Activated gamma-delta T cell treated with anti-CD3 and anti-CD28 coated beads, Interleukin-2, amount 50 U/mL, for 16 hours (primary cell): ENCODE results near the gene CDK5RAP1.
"Not testable (repeated sequence)": the region's sequence is repeated elsewhere in the genome, so short reads cannot be mapped to it uniquely, and the experiment has no call there.

Experiments
- DNase-seq: peaks from one replicate; pipeline ENCODE4 v3.0.0-alpha.2; 2020; ENCODE audit warnings: low read depth

The CDK5RAP1 gene

GRCh38 chr20:33401184-33401920, at the start of gene CDK5RAP1:
CDK5RAP1 (minus strand) TSS chr20:33401519; CDS start chr20:33397064, 4,455 bp downstream.
- DNase-seq = peak; percentile 77

GRCh38 chr20:33450867-33451266, 49.5 kb upstream of the CDK5RAP1 start:
- DNase-seq = no peak

- no peak for DNase-seq
Measured at GRCh38 chr20:33445881-33446625, 44.7 kb upstream of the CDK5RAP1 start.

GRCh38 chr20:33444797-33445560, 43.7 kb upstream of the CDK5RAP1 start:
- DNase-seq = no peak

GRCh38 chr20:33443512-33444239, 42.4 kb upstream of the CDK5RAP1 start, which contains the start of gene SNTA1:
SNTA1 (minus strand) TSS chr20:33443763; CDS start chr20:33443620, 143 bp downstream.
- peak; percentile 78 for DNase-seq

GRCh38 chr20:33443006-33443511, 41.7 kb upstream of the CDK5RAP1 start:
- DNase-seq = no peak

- DNase-seq = no peak
Measured at GRCh38 chr20:33442136-33443005, 41.1 kb upstream of the CDK5RAP1 start.

GRCh38 chr20:33441142-33441955, 40.0 kb upstream of the CDK5RAP1 start:
- no peak for DNase-seq

- DNase-seq = not testable (repeated sequence)
Measured at GRCh38 chr20:33440562-33440961, 39.2 kb upstream of the CDK5RAP1 start.

GRCh38 chr20:33438481-33438880, 37.2 kb upstream of the CDK5RAP1 start:
- DNase-seq = no peak

GRCh38 chr20:33437141-33437911, 36.0 kb upstream of the CDK5RAP1 start:
- no peak for DNase-seq

GRCh38 chr20:33434434-33434833, 33.1 kb upstream of the CDK5RAP1 start:
- DNase-seq = no peak

- DNase-seq = no peak
Measured at GRCh38 chr20:33433465-33434234, 32.3 kb upstream of the CDK5RAP1 start.

GRCh38 chr20:33431797-33432381, 30.6 kb upstream of the CDK5RAP1 start:
- no peak for DNase-seq

- DNase-seq = not testable (repeated sequence)
Measured at GRCh38 chr20:33423875-33424274, 22.6 kb upstream of the CDK5RAP1 start.

- DNase-seq = no peak
Measured at GRCh38 chr20:33423141-33423834, 22.0 kb upstream of the CDK5RAP1 start.
